GM12892 (cell line): ENCODE data around the gene CREB3.

Experiments
- POLR2A ChIP-seq: IDR thresholded peaks from 2 replicates; pipeline ENCODE4 v1.6.1; 2011; ENCODE audit warnings: low read depth, low read length, control low read depth
- POLR2AphosphoS5 ChIP-seq: IDR thresholded peaks from 2 replicates; pipeline ENCODE4 v1.6.1; 2011; ENCODE audit warnings: low read depth, low read length, control low read depth

- TF ChIP-seq POLR2A (no peak), POLR2AphosphoS5 (no peak)
Measured at GRCh38 chr9:35743880-35744518, 11.5 kb downstream of the CREB3 start.
